GM21360 (cell line): ENCODE data around the gene HIVEP3.

ENCODE experiments used
- ATAC-seq: cut with Tn5 transposase; IDR thresholded peaks from one replicate; pipeline ENCODE4 v1.9.1; 2021; ENCODE audit warnings: mild to moderate bottlenecking, moderate library complexity; ENCODE audit not compliant: unreplicated experiment

The HIVEP3 gene

DNA sequence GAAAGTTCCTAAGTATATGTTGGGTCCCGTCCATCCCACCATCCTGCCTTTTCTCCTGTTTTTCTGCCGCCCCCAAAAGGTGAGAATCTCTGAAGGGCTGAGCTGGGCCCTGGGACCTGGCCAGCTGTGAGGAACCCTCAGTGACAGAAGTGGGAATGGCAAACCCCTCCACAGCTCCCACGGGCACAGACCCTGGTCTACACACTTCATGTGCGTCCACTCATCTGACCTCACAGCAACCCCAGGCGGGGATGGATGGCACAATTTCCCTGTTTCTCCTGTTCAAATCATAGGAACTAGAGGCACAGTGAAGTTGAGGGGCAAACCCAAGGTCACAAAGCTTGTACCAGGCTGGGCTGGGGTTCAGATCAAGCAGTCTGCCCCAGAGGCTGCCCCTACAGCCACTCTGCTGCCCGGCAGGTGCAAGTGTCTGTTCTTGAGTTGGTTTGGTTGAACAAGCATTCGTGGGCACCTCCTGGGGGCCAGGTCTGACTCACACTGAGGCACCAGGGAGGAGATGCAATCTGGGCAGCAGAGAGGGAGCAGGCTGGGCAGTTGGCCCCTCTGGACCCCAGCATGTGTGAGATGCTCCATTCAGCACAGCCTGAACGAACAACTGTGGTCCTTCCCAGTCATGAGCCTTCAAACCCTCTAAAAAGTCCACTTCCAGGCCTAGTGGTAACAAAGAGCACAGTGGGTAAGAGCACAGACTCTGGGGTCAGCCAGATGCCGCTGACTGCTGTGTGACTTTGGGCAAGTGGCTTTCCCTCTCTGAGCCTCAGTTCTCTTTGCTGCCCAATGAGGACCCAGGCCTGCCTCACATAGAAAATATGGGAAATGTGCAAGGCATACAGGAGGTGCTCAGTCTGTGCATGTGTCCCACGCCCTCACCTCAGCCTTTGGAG lies 438.3 kb downstream of the HIVEP3 start:
- ATAC-seq: no peak

DNA sequence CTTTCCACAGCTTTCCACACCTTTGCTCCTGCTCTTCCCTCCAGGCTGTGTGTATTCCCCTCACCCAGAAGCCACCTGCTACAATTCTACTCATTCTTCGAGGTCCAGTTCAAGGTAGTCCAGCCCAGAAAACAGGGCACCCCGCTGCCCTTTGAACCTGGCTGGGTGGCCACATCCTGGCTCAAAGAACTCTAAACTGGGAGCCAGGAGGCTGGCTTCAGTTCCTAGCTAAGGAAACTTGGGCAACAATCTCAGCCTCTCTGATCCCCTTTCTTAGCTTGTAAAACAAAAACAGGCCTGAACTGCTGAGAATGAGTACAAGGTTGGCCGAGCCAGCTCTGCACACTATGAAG lies 438.9 kb downstream of the HIVEP3 start:
- ATAC-seq: no peak

DNA sequence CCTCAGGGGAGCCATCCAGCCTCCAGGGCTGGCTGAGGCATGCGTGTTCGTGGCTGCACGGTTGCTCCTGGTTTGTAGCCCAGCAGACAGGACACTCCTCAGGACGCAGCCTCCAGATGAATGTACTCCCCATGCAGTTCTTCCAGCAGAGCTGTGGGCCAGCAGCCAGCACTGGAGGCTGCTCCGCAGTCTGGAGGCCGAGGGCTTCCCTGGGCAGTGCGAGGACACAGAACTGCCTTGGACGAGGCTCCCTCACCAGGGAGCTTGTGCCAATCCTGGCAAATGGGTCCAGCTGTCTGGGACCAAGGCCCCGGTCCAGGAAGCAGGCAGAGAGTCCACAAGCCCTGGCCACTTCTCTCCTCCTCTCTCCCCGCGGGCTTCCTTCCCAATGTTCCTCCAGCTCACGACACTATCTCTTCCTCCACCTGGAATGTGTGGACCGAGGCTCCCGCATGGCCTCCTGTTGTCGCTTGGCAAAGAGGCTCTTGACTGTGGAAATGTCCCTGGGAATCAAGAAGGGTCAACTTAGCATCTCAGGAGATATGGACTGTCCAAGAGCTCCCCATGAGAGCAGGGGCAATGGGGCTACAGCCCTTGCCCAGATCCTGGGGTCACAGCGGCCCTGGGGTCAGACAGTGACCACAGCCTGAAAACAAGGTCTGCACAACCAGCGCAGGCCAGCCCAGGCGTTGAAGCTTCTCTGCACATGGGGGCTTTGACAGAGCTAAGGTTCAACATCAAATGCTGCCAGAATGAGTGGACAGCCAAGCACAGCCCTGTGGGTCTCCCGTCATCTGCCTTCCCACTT lies 439.5 kb downstream of the HIVEP3 start:
- no peak for ATAC-seq

DNA sequence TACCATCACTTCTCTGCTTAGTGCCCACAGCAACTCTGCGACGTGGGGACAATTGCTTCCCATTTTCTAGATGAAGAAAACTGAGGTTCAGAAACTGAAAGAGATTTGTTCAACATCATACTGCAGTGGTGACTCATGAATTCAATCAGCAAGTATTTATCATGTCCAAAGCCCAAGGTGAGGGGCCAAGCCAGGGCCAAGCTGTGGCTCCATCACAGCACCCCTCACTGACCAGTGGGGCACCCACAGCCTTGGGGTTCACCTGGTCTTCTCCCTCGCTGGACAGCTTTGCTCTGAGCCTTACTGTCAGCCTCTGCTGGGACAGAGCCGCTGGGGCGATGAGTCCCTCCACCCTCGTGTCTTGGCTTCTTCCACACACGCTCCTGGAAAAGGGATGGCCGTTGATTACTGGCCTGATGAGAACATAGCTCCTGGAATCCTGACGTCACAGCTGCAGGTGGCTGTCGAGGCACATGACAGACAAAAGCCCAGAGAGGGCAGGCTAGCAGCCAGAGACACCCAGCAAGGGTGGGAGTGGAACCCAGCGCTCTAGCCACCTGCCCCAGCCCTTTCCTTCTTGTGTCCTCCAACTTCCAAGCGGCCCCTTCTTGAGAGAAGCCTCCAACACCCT lies 440.5 kb downstream of the HIVEP3 start:
- ATAC-seq: no peak

GRCh38 chr1:41476807-41477361 lies 441.8 kb downstream of the HIVEP3 start:
- no peak for ATAC-seq

DNA sequence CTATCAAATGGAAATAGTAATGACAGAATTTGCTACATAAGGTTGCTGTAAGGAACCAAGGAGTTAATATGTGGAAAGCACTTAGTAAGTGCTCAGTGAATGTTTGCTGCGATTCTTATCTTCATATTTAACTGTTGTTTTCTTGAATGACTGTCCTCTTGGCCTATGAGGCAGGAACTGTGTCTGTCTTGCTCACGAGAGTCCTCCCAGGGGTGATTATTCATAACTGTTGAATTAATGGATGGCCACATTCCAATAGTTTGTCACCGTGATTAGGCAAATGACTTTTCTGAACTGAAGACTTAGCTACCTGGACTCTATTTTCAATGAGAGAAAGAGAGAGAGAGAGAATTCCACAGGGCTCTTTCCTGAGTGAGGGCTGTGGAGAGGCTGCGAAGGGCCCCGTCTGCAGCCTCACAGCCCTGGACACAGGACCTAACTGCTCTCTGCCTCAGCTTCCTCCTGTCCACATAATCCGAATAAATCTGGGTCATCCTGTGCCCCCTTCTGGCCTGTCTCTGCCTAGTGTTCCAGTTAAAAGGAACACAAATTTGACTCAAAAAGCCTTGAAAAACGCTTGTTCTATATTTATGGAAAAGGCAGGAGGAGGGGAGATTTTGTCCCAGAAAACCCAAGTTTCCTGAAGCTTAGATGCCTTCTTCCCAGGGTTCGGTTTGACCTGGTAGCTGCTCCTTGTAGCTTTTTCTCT lies 442.7 kb downstream of the HIVEP3 start:
- no peak for ATAC-seq

GRCh38 chr1:41475346-41475745 lies 443.4 kb downstream of the HIVEP3 start:
- no peak for ATAC-seq

DNA sequence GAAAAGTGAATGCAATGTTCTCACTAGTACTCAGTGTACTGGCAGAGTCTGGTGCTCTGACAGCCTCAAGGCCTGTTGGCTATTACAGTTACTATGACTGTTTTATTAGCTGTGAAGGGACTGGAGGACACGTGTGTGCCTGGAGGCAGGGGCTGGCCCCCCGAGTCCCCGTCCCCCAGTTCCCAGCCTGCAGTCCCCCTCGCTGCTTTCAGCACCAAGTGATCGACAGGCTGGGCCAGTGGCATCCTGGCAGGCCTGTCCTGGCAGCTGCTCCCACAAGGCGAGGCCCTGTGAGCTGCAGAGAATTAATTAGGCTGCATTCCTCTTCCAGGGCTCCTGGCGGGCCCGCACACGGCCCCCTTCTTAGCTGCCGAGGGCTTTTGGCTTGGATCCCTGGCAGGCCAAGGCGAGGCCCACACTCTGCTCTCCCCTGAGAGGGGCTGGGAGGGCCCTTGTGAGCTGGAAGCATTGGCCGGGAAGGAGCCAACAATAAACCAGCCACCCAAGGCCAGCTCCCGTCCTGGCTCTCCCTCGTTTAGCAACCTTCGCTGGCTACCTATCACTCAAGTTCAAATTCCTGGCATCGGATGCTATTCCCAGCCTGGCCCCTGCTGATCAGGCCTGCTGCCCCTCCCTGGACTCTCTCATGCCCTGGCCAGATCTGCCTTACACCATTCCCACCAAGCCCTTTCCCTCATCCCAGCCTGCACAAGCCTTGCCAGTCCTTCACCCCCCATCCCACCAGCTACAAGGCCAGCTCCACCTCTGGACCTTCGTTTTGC lies 444.0 kb downstream of the HIVEP3 start:
- no peak for ATAC-seq

- ATAC-seq: no peak
These were observed 444.9 kb downstream of the HIVEP3 start for GRCh38 chr1:41473738-41474362.

- no peak for ATAC-seq
These were observed 447.1 kb downstream of the HIVEP3 start for GRCh38 chr1:41471658-41472057.

DNA sequence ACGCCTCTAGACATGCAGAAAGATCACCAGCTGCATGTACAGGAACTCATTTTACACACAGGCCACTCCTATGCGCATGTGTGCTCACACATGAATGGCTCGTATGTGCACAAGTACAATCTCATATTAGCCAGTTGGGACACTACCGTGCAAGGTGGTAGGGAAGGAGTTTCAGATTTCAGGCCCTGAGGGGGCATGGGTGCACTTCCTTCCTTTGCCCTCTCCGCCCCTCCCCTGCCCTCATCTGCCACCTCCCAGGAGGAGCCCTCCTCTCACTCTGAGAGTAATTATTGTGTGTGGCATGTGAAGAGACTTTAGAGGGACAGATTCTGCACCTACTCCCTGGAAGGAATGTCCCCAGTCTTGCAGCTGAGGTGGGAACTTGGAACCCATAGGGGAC lies 449.0 kb downstream of the HIVEP3 start:
- ATAC-seq: no peak

DNA sequence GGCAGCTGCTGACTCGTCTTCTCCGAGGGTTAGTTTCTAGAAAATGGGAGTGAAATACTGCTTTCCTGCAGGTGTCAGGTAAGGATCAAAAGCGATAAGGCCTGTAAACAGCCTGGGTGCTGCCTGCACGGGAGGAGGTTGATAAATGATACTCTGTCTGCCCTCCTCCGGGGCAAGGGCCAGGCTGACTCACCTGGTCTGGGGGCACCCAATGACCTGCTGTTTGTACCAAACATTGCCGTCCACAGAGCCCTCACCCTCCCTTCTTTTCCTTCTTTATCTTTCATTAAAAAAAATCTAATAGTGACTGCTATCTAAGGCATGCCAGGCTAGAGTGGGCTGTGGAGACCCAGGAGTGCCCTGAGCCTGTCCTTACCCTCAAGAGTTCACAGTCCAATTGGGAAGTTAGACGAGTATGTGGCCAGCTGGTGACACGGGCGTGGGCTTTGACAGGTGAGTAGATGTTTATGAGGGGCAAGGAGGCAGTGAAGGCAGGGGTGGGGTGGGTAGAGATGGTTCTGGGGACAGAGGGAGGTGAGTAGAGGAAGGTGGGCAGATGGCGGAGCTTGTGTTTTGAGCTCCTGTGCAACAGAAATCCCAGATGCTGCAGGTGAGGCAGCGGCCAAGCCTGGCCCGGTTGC lies 450.5 kb downstream of the HIVEP3 start:
- ATAC-seq: no peak

DNA sequence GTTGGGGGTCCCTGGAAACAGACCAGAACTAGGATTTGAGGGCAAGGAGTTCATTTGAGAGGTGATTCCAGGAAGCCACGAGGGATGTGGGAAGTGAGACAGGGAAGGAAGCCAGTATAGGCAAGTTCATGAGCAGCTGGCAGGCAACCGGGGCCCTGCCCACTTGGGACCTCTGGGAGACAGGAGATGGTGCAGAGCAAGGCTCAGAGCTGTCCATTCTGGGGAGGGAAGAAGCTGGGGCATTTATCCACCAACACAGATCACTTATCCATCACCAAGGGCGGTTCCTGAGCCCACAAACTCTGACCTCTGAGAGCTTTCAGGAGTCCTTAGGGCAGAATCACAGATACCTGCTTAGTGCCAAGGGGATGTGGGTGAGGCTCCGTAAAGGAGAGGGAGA lies 451.0 kb downstream of the HIVEP3 start:
- no peak for ATAC-seq

- no peak for ATAC-seq
These were observed 452.6 kb downstream of the HIVEP3 start for GRCh38 chr1:41466146-41466545.

DNA sequence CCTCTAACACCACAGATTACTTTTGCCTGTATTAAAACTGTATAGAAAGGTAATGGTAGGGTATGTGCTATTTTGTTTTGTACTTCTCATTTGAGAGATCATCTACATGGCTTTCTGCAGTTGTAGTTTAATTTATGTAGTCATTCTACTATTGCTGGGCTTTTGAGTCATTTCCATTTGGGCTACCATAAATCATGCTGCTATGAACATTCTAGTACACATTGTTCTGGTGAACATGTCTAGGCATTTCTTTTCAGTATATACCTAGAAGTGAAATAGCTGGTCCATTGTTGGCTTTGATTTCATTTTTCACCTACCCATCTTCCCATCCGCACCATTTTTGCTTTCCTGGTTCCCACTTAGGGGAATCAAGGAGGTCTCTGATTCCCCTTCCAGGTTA lies 453.0 kb downstream of the HIVEP3 start:
- ATAC-seq: no peak

- no peak for ATAC-seq
These were observed 453.8 kb downstream of the HIVEP3 start for GRCh38 chr1:41464885-41465284.

DNA sequence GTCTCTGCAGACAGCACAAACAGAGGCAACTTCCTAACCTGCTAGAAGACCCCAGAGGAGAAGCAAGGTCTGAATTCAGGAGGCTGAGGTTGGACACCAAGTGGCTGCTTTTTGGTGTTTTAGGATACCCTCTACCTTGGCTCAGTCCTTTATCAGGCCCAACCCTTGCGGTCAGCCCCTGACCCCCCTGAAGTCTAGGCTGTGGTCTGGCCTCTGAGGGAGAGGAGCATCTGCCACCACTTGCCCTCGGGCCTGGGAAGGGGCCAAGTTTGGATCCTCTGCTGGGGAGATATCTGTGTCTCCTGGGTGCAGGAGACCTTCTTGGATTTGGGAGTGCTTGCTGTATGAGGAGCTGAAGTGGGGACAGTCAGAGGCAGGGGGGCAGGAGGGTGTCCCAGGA lies 455.2 kb downstream of the HIVEP3 start:
- no peak for ATAC-seq

DNA sequence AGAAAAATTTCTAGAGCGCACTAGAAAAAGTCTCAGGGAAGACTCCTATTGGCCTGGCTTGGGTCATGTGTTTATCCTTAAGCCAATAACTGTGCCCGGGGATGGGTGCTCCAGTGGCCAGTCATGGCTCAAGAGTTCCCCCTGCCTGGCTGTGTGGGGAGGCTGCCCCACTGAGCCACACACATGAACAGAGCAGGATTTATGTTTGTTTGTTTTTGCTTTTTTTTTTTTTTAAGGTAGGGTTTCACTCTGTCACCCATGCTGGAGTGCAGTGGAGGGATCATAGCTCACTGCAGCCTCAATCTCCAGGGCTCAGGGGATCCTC lies 456.1 kb downstream of the HIVEP3 start:
- ATAC-seq: no peak
